Raji (cell line): ENCODE measurements around the gene C19orf85.

Experiments used
- POLR2A ChIP-seq: IDR thresholded peaks from 2 replicates; pipeline ENCODE4 v1.6.1; 2011; ENCODE audit warnings: low read depth, low read length, control low read depth; ENCODE audit not compliant: insufficient read depth

C19orf85 gene

GRCh38 chr19:55472463-55472862, 7.9 kb upstream of the C19orf85 start:
- TF ChIP-seq POLR2A: no peak

DNA sequence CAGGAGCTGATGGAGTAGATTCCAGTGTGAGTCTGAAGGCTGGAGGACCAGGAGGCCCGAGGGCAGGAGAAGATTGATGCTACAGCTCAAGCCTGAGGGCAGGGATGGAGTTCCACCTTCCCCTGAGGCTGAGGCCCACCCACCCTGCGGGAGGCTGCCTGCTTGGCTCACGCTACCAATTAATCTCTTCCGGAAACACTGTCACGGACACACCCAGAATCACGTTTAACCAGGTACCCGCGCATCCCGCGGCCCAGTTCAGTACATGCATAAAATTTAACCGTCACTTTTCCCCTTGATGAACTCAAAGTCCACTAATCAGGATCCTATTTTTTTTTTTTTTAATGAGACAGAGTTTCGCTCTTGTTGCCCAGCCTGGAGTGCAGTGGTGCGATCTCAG, 6.7 kb upstream of the C19orf85 start:
- TF ChIP-seq POLR2A: no peak

- TF ChIP-seq POLR2A: no peak
These were observed 3.5 kb upstream of the C19orf85 start for GRCh38 chr19:55468054-55468393.

DNA sequence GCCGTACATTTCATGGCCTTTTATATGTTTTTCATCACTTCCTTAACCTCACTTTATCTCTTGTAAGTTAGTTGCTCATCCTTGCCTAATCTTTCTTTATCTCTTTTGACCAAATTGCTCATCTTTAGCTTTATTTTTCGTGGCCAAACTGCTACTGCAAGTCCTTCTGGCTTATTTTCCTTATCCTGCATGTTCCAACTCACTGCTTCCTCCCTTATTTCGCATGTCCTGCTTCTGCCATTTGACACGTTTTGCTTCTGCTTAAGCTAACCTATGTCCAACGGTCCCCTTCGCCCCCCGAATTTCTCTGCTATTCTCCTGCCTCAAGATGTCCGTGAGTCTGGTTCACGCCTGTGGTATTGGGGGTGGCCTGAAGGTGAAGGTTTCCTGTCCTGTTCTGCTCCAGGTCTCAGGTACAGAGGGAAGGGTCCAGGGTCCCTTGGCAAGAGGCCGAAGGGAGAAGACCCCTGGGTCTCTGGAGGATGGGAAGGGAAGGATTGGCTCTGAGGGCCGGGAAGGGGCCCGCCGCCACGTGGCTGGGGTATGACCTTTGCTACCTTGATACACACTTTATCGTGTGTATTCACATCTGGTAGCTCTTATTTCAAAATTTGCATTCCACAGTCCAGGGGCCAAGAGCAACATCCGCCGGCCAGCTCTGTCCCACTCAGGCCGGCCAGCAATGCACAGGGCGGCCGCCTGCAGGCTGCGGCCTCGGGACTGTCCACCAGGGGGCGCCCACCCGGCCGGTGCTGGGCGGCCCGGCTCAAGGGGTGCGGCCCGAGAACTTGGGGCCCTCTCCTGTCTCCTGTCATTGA, 2.9 kb upstream of the C19orf85 start:
- no peak for TF ChIP-seq POLR2A

- no peak for TF ChIP-seq POLR2A
These were observed 1.7 kb upstream of the C19orf85 start for GRCh38 chr19:55466241-55466614.

DNA sequence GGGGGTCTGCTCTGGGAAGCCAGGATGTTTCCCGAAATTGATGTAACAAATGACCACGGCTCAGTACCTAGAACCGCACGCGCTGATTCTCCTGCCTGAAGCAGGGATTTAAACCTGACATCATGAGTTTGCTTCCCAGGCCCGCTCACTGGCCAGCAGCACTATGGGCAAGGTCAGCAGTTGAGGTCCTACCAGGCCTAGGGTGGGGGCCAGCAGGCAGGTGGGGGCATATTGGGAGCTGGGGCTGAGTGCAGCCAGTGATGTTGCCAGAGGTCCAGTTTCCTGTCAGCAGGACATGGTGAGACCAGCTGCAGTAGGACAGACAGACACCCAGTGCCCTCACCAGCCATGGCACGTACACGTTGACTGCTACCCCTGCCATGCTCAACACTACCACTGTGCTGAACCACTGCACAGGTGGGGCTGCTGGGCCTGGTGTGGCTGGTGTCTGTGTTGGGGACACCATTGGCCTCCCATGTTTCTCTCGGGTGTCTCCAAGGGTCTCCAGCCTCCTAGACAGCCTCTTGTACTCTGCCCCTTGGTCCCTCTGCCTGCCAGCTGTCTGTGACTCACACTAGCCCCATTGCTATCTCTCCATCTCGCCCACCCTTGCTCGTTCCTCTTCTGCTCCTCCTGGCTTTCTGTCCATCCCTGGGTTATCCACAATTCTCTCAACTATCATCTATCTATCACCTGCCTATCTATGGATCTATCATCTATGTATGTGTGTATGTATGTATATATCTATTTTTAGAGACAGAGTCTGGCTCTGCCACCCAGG, 1.1 kb upstream of the C19orf85 start:
- no peak for TF ChIP-seq POLR2A

DNA sequence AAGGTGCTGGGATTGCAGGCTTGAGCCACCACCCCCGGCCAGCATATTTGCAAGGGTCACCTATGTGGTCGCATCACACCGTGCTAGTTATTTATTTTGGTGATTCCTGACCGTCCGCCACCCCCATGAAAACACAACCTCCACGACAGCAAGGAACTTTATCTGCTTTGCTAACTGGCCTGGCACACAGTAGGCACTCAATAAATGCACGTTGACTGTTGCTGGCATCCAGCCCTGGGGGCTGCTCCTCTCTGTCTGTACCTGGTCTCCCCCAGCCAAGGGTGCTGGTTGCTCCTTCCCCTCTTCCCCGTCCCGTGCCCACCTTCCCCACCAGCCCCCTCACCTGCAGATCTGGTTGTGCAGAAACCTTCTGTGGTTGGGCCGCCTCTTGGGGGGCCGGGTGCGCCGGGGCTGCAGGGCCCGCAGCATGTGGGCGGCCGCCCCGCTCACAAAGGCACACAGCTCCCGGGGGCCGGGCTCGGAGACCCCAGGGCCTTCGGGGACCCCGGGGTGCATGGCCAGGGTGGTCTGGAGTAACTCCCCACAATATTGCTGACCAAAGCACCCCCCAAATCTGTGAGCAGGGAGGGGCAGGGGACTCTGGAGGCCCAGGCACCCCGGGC, 401 bp downstream of the C19orf85 start:
- TF ChIP-seq POLR2A: no peak

DNA sequence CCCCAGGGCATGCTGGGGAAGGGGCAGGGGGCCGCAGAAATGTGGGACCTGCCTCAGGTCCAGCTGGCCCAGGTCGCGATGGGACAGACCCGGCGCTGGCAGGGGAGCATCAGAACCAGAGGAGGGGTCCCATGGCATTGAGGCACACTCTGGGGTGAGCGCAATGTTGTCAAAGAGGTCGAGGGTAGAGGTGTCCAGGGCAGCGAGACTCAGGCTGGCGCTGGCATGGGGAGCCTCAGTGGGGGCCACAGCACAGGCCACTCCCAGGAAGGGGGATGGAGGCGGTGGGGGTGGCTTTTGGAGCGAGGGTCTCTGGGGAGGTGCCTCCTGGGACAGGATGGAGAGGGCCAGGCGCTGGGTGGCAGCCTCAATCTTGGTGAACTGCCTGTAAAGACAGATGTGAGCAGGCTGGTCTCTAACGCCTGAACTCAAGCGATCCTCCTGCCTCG, 944 bp downstream of the C19orf85 start:
- no peak for TF ChIP-seq POLR2A

DNA sequence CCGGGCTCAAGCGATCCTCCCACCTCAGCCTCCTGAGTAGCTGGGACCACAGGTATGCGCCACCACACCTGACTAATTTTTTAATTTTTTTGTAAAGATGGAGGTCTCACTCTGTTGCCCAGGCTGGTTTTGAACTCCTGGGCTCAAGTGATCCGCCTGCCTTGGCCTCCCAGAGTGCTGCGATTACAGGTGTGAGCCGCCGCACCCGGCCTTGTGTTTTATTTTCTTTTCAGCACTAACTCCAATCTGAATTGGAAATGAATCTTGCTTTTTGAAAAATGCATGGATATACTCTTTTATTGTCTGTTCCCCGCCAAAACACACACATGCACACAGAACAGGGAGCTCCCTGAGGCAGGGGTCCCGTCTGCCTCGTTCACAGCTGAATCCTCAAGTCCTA, 1.8 kb downstream of the C19orf85 start:
- no peak for TF ChIP-seq POLR2A

- peak; percentile 59 for TF ChIP-seq POLR2A
These were observed 2.5 kb downstream of the C19orf85 start for GRCh38 chr19:55461974-55462626.

- TF ChIP-seq POLR2A: peak; percentile 71
These were observed 3.1 kb downstream of the C19orf85 start, which contains the start of gene ISOC2 for GRCh38 chr19:55461259-55461973. Gene ISOC2, minus strand, starts transcription at chr19:55461642. Its CDS starts 5,156 bp downstream, at chr19:55456486.

DNA sequence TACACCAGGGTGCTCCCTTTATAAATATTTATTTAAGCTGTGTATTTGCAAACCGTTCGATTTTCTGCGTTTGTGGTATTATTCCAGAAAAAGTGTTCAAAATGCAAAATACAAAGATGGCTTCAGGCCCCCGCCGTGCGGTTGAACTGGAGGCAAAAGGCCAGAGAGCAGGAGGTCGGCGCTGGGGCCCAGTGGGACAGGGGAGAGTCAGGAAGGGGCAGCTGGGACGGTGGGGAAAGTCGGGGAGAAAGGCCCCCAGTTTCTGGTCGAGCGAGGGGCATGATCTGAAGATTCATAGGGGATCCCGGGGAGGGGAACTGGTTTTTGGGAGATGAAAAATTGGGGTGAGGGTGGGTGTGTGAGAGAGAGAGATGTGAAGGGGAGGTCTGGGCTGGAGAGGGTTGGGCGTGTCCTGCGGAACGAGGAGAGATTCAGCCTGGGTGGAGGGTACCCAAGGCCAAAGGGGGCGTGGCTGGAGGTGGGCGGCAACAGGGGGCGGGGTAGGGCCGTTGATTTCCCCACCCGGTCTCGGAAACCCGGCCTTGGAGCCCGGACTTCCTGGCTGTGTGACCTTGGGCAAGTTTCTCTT, 3.8 kb downstream of the C19orf85 start:
- no peak; the same call in 1 of the 2 replicates for TF ChIP-seq POLR2A

DNA sequence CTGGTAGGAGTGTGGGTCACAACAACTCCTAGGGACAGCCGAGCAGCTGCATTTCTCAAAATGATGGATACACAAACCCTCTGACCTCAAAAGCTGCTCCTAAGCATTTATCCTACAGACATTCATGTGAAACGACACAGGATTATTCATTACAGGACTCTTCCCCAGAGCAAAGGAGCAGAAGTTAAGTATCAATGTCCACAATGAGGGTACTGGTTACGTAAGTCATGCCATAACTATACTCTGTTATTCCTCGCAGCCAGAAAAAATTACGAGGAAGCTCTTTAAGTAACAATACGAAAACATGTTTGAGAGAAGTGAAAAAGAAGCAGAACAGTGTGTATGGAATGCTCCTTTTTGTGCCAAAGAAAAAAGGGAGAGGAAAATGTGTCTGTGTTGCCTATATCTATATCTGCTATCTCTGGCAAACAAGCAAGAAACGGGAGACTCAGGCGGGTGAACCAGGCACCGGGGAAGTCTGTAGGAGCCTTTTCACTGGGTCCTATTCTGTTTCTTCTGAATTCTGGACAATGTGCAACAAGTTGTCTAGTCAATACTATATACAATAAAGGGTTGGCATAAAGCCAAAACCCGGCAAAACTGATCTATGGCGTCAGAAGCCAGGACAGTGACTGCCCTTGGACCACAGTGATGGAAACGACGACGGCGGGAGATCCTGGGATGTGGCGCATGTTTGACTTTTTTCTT, 4.4 kb downstream of the C19orf85 start:
- no peak for TF ChIP-seq POLR2A

DNA sequence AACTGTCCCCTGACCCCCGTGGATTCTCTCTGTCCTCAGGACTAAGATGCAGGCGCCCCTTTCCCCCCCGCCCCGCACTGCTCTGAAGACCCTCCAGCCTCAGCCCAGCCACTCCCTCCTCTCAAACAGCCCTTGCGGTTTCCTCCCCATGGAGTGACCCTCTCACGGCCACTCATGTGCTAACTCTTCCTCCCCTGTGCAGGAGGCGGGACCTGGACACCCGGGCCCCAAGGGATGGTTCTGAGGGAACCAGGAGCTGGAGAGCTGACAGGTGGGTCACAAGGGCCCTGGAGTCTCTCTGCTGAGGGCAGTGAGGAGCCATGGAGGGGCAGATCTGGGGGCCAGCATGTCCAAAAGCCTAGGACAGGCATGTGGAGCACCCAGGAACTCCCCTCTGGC, 5.0 kb downstream of the C19orf85 start:
- TF ChIP-seq POLR2A: no peak
